AG04449 (cell line): Measurements from ENCODE around the gene RGS5.

Experiments
- CTCF ChIA-PET: fragments of 350-600 bp; formaldehyde crosslinking; extraction: SDS; loops from one replicate; lab custom pipeline; 2021; ENCODE audit warnings: antibody characterized with exemption; lab: Yijun Ruan, JAX
- POLR2A ChIA-PET: fragments of 400-600, 350-600 bp; formaldehyde crosslinking; extraction: SDS; loops from one replicate; lab custom pipeline; 2020; ENCODE audit warnings: antibody characterized with exemption, inconsistent platforms; lab: Yijun Ruan, JAX
- DNase-seq: peaks from one replicate; pipeline ENCODE4 v3.0.0-alpha.2; 2010; ENCODE audit warnings: low read depth, low spot score
- H3K4me3 ChIP-seq: 2 replicates; pipeline ENCODE4 v1.5.1; 2011; ENCODE audit warnings: low read depth, mild to moderate bottlenecking, control low read depth, low read length
- TF ChIP-seq, protein P1 (sequence below): IDR thresholded peaks from one replicate; pipeline ENCODE4 v1.5.1; 2011; ENCODE audit warnings: mild to moderate bottlenecking, moderate library complexity, low read length, control low read depth, inconsistent platforms; ENCODE audit not compliant: insufficient read depth; ENCODE audit errors: missing control alignments

Gene RGS5

DNA sequence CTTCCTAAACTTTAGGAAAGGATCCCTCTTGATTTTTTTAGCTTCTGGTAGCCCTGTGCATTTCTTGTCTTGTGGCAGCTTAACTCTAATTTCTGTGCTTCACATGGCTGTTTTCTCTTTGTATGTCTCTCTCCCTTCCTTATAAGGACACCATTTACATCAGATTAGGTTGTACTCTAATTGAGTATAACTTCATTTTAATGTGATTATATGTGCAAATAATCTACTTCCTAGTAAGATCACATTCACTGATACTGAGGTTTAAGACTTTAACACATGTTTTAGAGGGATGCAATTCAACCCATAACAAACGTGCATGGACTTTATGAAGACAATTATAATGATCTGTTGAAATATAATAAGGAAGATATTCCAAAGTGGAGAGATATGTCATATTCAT, 86.8 kb downstream of the RGS5 start:
- TF ChIP-seq, protein P1, sequence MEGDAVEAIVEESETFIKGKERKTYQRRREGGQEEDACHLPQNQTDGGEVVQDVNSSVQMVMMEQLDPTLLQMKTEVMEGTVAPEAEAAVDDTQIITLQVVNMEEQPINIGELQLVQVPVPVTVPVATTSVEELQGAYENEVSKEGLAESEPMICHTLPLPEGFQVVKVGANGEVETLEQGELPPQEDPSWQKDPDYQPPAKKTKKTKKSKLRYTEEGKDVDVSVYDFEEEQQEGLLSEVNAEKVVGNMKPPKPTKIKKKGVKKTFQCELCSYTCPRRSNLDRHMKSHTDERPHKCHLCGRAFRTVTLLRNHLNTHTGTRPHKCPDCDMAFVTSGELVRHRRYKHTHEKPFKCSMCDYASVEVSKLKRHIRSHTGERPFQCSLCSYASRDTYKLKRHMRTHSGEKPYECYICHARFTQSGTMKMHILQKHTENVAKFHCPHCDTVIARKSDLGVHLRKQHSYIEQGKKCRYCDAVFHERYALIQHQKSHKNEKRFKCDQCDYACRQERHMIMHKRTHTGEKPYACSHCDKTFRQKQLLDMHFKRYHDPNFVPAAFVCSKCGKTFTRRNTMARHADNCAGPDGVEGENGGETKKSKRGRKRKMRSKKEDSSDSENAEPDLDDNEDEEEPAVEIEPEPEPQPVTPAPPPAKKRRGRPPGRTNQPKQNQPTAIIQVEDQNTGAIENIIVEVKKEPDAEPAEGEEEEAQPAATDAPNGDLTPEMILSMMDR: no peak
- no peak overlapping the region for H3K4me3 ChIP-seq
- no peak for DNase-seq
- CTCF ChIA-PET: no interaction called here
- POLR2A ChIA-PET: no interaction called here

DNA sequence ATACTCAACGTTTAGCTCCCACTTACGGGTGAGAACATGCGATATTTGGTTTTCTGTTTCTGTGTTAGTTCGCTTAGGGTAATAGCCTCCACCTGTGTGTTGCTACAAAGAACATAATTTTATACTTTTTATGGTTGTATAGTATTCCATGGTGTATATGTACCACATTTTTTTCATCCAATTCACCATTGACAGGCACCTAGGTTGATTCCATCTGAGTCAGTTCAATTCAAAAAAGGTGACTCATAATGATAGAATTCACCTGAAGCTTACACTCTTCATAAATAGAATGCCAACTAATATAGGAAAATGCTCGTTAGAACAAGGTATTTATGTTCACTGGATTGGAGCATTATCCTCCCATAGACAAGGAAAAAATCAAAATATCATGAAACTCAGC, 95.1 kb downstream of the RGS5 start:
- no peak for DNase-seq
- ChIA-PET CTCF (interaction anchor here (0.7 kb wide), 1 partner anchor 229 kb away, joined by 3 read pairs; no protein-coding TSS in a partner anchor), POLR2A (no interaction called here)
- TF ChIP-seq, protein P1: no peak
- H3K4me3 ChIP-seq: no peak overlapping the region

DNA sequence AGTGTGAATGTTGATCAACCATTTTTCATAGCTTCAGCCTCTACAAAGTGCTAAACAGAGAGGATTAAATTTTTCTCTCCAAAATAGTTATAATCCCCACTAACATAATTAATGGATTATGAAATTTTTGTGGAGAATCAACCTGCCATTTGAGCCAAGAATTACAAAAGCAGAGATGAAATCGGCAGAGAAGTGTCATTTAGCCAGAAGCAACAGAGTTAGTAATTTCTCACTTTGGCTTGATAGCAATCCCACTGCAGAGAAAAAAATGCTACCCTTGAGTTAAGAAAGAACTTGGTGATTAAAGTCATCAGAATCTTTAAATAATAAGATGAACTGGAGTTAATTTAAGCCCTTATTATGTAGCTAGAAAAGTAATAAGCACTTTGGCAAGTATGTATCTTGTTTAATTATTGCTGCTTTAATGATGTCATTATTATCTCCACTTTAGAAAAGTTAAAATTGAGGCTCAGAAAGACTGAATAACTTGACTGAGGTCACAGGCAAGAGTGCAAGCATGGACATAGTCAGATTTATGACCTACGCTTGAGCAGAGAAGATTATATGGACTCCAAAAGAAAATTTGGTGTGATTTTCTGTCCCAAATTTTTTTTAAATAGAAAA, 96.2 kb downstream of the RGS5 start:
- DNase-seq: no peak
- ChIA-PET POLR2A (no interaction called here), CTCF (no interaction called here)
- TF ChIP-seq, protein P1: no peak
- no peak overlapping the region for H3K4me3 ChIP-seq

DNA sequence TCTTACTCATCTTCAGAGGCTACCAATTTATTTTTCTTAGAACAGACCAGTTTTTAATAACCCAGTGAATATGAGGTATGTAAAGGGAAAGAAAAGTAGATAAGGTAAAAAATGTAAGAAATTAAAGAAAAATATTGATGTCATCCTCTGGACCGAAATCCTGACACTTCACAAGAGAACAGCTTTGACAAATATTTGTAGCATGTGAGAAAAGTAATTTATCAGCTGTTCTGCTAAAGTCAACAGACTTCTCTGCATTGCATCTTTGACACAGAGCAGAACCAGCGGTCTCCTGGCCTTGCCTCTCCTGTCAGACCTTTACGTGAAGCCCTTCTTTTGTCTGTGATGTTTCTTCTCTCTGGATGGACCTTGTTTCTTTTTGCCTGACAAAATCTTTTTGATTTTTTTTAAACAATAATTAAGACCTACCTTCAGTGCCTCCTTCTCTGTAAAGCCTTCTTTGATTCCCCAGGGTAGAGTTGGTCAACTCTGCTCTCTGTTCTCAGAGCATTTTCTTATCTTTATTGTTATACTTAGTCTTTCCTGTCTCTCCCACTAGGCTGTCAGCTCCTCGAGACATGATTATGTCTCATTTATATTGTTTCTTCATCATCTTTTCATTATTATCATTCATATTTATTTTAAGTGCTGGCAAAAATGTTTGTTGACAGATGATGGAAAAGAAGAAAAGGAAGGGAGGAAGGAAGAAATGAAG, 98.2 kb downstream of the RGS5 start:
- ChIA-PET POLR2A (no interaction called here), CTCF (interaction anchor here (1.6 kb wide), 1 partner anchor 24 kb away, joined by 3 read pairs; no protein-coding TSS in a partner anchor)
- TF ChIP-seq, protein P1: no peak
- H3K4me3 ChIP-seq: no peak overlapping the region
- no peak for DNase-seq

DNA sequence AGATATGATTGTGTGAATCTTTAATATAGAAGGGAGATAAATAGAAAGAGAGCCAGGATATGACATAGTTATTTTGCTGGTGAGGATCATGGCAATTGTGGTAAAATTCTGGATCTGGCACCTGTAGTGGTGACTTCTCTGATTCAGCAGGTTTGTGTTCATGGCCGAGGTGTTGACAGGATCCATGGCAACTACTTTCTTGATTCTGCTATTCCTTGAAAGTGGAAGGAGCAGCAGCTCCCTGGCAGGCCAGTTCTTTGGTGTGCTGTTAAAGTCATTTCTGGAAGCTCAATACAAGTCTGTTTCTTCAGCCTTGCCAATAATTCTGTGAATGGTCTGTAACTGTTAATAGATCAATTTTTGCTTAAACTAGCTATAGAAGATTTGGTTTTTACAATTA, 100.1 kb downstream of the RGS5 start:
- ChIA-PET CTCF (interaction anchor here (0.8 to 2.7 kb wide), 2 partner anchors 43 to 72 kb away, joined by 3 to 7 read pairs; no protein-coding TSS in a partner anchor), POLR2A (no interaction called here)
- no peak overlapping the region for H3K4me3 ChIP-seq
- TF ChIP-seq, protein P1: no peak
- no peak for DNase-seq

DNA sequence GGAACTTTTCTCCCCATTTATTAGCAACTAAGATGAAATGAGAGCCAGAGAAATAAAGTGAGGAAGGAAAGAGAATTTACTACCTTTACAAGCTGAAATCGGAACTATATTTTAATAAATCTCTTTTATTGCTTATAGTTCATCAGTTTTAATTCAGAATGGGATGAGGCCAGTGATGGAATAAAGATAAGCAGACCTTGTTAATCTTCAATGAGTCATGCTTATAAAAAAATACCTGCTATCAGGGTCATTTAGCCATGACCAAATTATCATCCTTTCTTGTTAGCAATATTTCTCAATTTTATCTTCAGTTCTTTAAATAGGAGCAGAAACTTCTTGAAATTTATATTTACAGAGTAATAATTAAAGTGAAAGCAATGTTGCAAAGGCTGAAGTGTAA, 107.5 kb downstream of the RGS5 start:
- CTCF ChIA-PET: no interaction called here
- POLR2A ChIA-PET: no interaction called here
- no peak for DNase-seq

More for the DNA sequence above, 107.5 kb downstream of the RGS5 start:
- TF ChIP-seq, protein P1: no peak
- no peak overlapping the region for H3K4me3 ChIP-seq
